ENCODE data around the gene FAM161B. TPM values are rescaled to one million over a fixed set of nuclear protein-coding genes. Genes with fewer than 3 reads are reported as not detected.

The FAM161B gene
- total and polyA plus RNA-seq, 2 of the 13 experiments (the other 11 are each of a cell fraction or from before 2014, with no cell fraction given): 1.6 to 2.0 TPM

- TF ChIP-seq ZNF34 (CRISPR knock-in tag; IDR thresholded peaks at IDR 0.05; ENCODE audit: borderline replicate concordance) (0 out of 2 replicates have a peak, but pooled peaks have one; percentile 83), ZNF274 (CRISPR knock-in tag; IDR thresholded peaks at IDR 0.05) (peak; percentile 93; the same call in 1 of the 2 replicates), HMG20A (CRISPR knock-in tag; IDR thresholded peaks at IDR 0.05; ENCODE audit: borderline replicate concordance) (peak; percentile 27; the same call in 1 of the 2 replicates), ZNF674 (CRISPR knock-in tag; IDR thresholded peaks at IDR 0.05; ENCODE audit: low read depth) (0 out of 2 replicates have a peak, but pooled peaks have one; percentile 29), NFYC (CRISPR knock-in tag; IDR thresholded peaks at IDR 0.05) (no peak; the same call in 1 of the 2 replicates), GATAD1 (CRISPR knock-in tag; IDR thresholded peaks at IDR 0.05) (peak; percentile 92), RFXANK (CRISPR knock-in tag; IDR thresholded peaks at IDR 0.05) (peak; percentile 63; the same call in 1 of the 2 replicates), SMAD1 (CRISPR knock-in tag; IDR thresholded peaks at IDR 0.05; ENCODE audit: borderline replicate concordance, low read depth) (peak; percentile 39; the same call in 1 of the 2 replicates), SAFB2 (CRISPR knock-in tag; IDR thresholded peaks at IDR 0.05; ENCODE audit: borderline replicate concordance, low read depth) (peak; percentile 46; the same call in 1 of the 2 replicates), NFYB (CRISPR knock-in tag; IDR thresholded peaks at IDR 0.05) (peak; percentile 26; the same call in 1 of the 2 replicates), ZNF569 (CRISPR knock-in tag; IDR thresholded peaks at IDR 0.05; ENCODE audit: borderline replicate concordance) (no peak), ZNF343 (CRISPR knock-in tag; IDR thresholded peaks at IDR 0.05) (peak; percentile 84), MTF1 (CRISPR knock-in tag; IDR thresholded peaks at IDR 0.05) (no peak; the same call in 1 of the 2 replicates)
- TF ChIP-seq, protein P1, sequence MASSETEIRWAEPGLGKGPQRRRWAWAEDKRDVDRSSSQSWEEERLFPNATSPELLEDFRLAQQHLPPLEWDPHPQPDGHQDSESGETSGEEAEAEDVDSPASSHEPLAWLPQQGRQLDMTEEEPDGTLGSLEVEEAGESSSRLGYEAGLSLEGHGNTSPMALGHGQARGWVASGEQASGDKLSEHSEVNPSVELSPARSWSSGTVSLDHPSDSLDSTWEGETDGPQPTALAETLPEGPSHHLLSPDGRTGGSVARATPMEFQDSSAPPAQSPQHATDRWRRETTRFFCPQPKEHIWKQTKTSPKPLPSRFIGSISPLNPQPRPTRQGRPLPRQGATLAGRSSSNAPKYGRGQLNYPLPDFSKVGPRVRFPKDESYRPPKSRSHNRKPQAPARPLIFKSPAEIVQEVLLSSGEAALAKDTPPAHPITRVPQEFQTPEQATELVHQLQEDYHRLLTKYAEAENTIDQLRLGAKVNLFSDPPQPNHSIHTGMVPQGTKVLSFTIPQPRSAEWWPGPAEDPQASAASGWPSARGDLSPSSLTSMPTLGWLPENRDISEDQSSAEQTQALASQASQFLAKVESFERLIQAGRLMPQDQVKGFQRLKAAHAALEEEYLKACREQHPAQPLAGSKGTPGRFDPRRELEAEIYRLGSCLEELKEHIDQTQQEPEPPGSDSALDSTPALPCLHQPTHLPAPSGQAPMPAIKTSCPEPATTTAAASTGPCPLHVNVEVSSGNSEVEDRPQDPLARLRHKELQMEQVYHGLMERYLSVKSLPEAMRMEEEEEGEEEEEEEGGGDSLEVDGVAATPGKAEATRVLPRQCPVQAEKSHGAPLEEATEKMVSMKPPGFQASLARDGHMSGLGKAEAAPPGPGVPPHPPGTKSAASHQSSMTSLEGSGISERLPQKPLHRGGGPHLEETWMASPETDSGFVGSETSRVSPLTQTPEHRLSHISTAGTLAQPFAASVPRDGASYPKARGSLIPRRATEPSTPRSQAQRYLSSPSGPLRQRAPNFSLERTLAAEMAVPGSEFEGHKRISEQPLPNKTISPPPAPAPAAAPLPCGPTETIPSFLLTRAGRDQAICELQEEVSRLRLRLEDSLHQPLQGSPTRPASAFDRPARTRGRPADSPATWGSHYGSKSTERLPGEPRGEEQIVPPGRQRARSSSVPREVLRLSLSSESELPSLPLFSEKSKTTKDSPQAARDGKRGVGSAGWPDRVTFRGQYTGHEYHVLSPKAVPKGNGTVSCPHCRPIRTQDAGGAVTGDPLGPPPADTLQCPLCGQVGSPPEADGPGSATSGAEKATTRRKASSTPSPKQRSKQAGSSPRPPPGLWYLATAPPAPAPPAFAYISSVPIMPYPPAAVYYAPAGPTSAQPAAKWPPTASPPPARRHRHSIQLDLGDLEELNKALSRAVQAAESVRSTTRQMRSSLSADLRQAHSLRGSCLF (CRISPR knock-in tag; IDR thresholded peaks at IDR 0.05; ENCODE audit: borderline replicate concordance): peak; percentile 25; the same call in 1 of the 2 replicates
- TF ChIP-seq, protein P2, sequence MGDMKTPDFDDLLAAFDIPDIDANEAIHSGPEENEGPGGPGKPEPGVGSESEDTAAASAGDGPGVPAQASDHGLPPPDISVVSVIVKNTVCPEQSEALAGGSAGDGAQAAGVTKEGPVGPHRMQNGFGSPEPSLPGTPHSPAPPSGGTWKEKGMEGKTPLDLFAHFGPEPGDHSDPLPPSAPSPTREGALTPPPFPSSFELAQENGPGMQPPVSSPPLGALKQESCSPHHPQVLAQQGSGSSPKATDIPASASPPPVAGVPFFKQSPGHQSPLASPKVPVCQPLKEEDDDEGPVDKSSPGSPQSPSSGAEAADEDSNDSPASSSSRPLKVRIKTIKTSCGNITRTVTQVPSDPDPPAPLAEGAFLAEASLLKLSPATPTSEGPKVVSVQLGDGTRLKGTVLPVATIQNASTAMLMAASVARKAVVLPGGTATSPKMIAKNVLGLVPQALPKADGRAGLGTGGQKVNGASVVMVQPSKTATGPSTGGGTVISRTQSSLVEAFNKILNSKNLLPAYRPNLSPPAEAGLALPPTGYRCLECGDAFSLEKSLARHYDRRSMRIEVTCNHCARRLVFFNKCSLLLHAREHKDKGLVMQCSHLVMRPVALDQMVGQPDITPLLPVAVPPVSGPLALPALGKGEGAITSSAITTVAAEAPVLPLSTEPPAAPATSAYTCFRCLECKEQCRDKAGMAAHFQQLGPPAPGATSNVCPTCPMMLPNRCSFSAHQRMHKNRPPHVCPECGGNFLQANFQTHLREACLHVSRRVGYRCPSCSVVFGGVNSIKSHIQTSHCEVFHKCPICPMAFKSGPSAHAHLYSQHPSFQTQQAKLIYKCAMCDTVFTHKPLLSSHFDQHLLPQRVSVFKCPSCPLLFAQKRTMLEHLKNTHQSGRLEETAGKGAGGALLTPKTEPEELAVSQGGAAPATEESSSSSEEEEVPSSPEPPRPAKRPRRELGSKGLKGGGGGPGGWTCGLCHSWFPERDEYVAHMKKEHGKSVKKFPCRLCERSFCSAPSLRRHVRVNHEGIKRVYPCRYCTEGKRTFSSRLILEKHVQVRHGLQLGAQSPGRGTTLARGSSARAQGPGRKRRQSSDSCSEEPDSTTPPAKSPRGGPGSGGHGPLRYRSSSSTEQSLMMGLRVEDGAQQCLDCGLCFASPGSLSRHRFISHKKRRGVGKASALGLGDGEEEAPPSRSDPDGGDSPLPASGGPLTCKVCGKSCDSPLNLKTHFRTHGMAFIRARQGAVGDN (CRISPR knock-in tag; IDR thresholded peaks at IDR 0.05): peak; percentile 98
- TF ChIP-seq, protein P3, sequence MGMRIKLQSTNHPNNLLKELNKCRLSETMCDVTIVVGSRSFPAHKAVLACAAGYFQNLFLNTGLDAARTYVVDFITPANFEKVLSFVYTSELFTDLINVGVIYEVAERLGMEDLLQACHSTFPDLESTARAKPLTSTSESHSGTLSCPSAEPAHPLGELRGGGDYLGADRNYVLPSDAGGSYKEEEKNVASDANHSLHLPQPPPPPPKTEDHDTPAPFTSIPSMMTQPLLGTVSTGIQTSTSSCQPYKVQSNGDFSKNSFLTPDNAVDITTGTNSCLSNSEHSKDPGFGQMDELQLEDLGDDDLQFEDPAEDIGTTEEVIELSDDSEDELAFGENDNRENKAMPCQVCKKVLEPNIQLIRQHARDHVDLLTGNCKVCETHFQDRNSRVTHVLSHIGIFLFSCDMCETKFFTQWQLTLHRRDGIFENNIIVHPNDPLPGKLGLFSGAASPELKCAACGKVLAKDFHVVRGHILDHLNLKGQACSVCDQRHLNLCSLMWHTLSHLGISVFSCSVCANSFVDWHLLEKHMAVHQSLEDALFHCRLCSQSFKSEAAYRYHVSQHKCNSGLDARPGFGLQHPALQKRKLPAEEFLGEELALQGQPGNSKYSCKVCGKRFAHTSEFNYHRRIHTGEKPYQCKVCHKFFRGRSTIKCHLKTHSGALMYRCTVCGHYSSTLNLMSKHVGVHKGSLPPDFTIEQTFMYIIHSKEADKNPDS (CRISPR knock-in tag; IDR thresholded peaks at IDR 0.05): 0 out of 2 replicates have a peak, but pooled peaks have one; percentile 40
These were observed 63.2 kb downstream of the FAM161B start, which contains the start of gene ZNF410 (continued) for GRCh38 chr14:73886449-73887317.

Data from HepG2 (cell line).